Memory B cell (primary cell): ENCODE results near the gene AHRR.

ENCODE experiments used
- ATAC-seq: fragments of 150-1000 bp; cut with Tn5 transposase; 2 replicates; pipeline ENCODE4 v1.10.0; 2021; ENCODE audit warnings: low read depth, mild to moderate bottlenecking, moderate library complexity
- DNase-seq, 2 donors: peaks; one replicate each; pipeline ENCODE4 v3.0.0; 2022; ENCODE audit warnings: low spot score in 2 of 2
- H3K27ac Mint-ChIP-seq: one replicate; pipeline ENCODE4 v1.8.0; 2022; ENCODE audit warnings: mild to moderate bottlenecking, moderate library complexity, mixed read lengths
- H3K27me3 Mint-ChIP-seq: one replicate; pipeline ENCODE4 v1.8.0; 2022; ENCODE audit warnings: mixed read lengths
- H3K36me3 Mint-ChIP-seq: one replicate; pipeline ENCODE4 v1.8.0; 2022; ENCODE audit warnings: mild to moderate bottlenecking, mixed read lengths
- H3K4me1 Mint-ChIP-seq: one replicate; pipeline ENCODE4 v1.8.0; 2022; ENCODE audit warnings: mixed read lengths
- H3K4me3 Mint-ChIP-seq: one replicate; pipeline ENCODE4 v1.8.0; 2022; ENCODE audit warnings: mild to moderate bottlenecking, moderate library complexity, mixed read lengths
- H3K9me3 Mint-ChIP-seq: one replicate; pipeline ENCODE4 v1.8.0; 2022; ENCODE audit warnings: mixed read lengths

Gene AHRR

GRCh38 chr5:318931-319601, 2.4 kb upstream of the AHRR start:
- Mint-ChIP-seq H3K27ac (no peak overlapping the region), H3K27me3 (peaks cover 10% of the 10 kb centered on the region), H3K9me3 (no peaks in the 10 kb centered on the region), H3K4me3 (no peak overlapping the region), H3K36me3 (peaks cover 18% of the 10 kb centered on the region), H3K4me1 (peaks cover 8% of the 10 kb centered on the region)
- ATAC-seq (no peak), DNase-seq (no peak)

GRCh38 chr5:320524-321229, 837 bp upstream of the AHRR start:
- Mint-ChIP-seq H3K4me3 (peak overlapping the region; percentile 74), H3K27me3 (peaks cover 12% of the 10 kb centered on the region), H3K27ac (peak overlapping the region; percentile 35), H3K36me3 (peaks cover 8% of the 10 kb centered on the region), H3K9me3 (no peaks in the 10 kb centered on the region), H3K4me1 (peaks cover 5% of the 10 kb centered on the region)
- DNase-seq (no peak), ATAC-seq (no peak)

GRCh38 chr5:321726-322251, 275 bp downstream of the AHRR start:
- H3K9me3 Mint-ChIP-seq = no peaks in the 10 kb centered on the region
- H3K4me3 Mint-ChIP-seq = no peak overlapping the region
- H3K27ac Mint-ChIP-seq = no peak overlapping the region
- H3K36me3 Mint-ChIP-seq = no peaks in the 10 kb centered on the region
- peaks cover 16% of the 10 kb centered on the region for H3K27me3 Mint-ChIP-seq
- ATAC-seq = no peak
- no peak for DNase-seq
- H3K4me1 Mint-ChIP-seq = peaks cover 5% of the 10 kb centered on the region

- no peak overlapping the region for H3K27ac Mint-ChIP-seq
- no peak for DNase-seq
- peaks cover 17% of the 10 kb centered on the region for H3K27me3 Mint-ChIP-seq
- H3K36me3 Mint-ChIP-seq = peaks cover 2% of the 10 kb centered on the region
- peak overlapping the region; percentile 21 for H3K4me3 Mint-ChIP-seq
- peaks cover 5% of the 10 kb centered on the region for H3K4me1 Mint-ChIP-seq
- ATAC-seq = no peak
- H3K9me3 Mint-ChIP-seq = no peaks in the 10 kb centered on the region
Observed at GRCh38 chr5:322281-322941, 897 bp downstream of the AHRR start.

GRCh38 chr5:322942-323879, 1.7 kb downstream of the AHRR start:
- H3K4me1 Mint-ChIP-seq = peaks cover 5% of the 10 kb centered on the region
- H3K9me3 Mint-ChIP-seq = no peaks in the 10 kb centered on the region
- no peak overlapping the region for H3K4me3 Mint-ChIP-seq
- peaks cover 2% of the 10 kb centered on the region for H3K36me3 Mint-ChIP-seq
- peaks cover 17% of the 10 kb centered on the region for H3K27me3 Mint-ChIP-seq
- DNase-seq = no peak
- ATAC-seq = no peak
- H3K27ac Mint-ChIP-seq = peak overlapping the region; percentile 18

GRCh38 chr5:324736-325612, 3.5 kb downstream of the AHRR start:
- ATAC-seq = no peak
- no peak overlapping the region for H3K4me3 Mint-ChIP-seq
- H3K27me3 Mint-ChIP-seq = peaks cover 16% of the 10 kb centered on the region
- DNase-seq = no peak
- H3K9me3 Mint-ChIP-seq = no peaks in the 10 kb centered on the region
- peaks cover 5% of the 10 kb centered on the region for H3K4me1 Mint-ChIP-seq
- no peak overlapping the region for H3K27ac Mint-ChIP-seq
- H3K36me3 Mint-ChIP-seq = peaks cover 2% of the 10 kb centered on the region

- Mint-ChIP-seq H3K27ac (no peak overlapping the region), H3K27me3 (peaks cover 12% of the 10 kb centered on the region), H3K4me3 (no peak overlapping the region), H3K4me1 (no peaks in the 10 kb centered on the region), H3K36me3 (peaks cover 2% of the 10 kb centered on the region), H3K9me3 (no peaks in the 10 kb centered on the region)
- ATAC-seq (no peak), DNase-seq (no peak)
Observed at GRCh38 chr5:326109-326508, 4.6 kb downstream of the AHRR start.

GRCh38 chr5:329121-329735, 7.7 kb downstream of the AHRR start:
- Mint-ChIP-seq H3K27me3 (peaks cover 13% of the 10 kb centered on the region), H3K27ac (no peak overlapping the region), H3K4me1 (no peaks in the 10 kb centered on the region), H3K36me3 (peaks cover 2% of the 10 kb centered on the region), H3K9me3 (no peaks in the 10 kb centered on the region), H3K4me3 (no peak overlapping the region)
- DNase-seq = no peak
- no peak for ATAC-seq

- peaks cover 2% of the 10 kb centered on the region for H3K36me3 Mint-ChIP-seq
- H3K4me3 Mint-ChIP-seq = no peak overlapping the region
Observed at GRCh38 chr5:329768-330167, 8.3 kb downstream of the AHRR start.

GRCh38 chr5:332843-333242, 11.3 kb downstream of the AHRR start:
- Mint-ChIP-seq H3K9me3 (no peaks in the 10 kb centered on the region), H3K4me1 (no peaks in the 10 kb centered on the region), H3K4me3 (no peak overlapping the region), H3K36me3 (no peaks in the 10 kb centered on the region), H3K27me3 (peaks cover 9% of the 10 kb centered on the region), H3K27ac (no peak overlapping the region)
- ATAC-seq (no peak), DNase-seq (no peak)

More at GRCh38 chr5:329768-330167, 8.3 kb downstream of the AHRR start:
- H3K9me3 Mint-ChIP-seq = no peaks in the 10 kb centered on the region
- peaks cover 13% of the 10 kb centered on the region for H3K27me3 Mint-ChIP-seq
- no peaks in the 10 kb centered on the region for H3K4me1 Mint-ChIP-seq
- ATAC-seq (no peak), DNase-seq (no peak)
- no peak overlapping the region for H3K27ac Mint-ChIP-seq

- Mint-ChIP-seq H3K4me1 (no peaks in the 10 kb centered on the region), H3K27me3 (peaks cover 8% of the 10 kb centered on the region), H3K4me3 (no peak overlapping the region), H3K27ac (no peak overlapping the region), H3K9me3 (no peaks in the 10 kb centered on the region), H3K36me3 (no peaks in the 10 kb centered on the region)
- DNase-seq (no peak), ATAC-seq (no peak)
Observed at GRCh38 chr5:333945-334344, 12.4 kb downstream of the AHRR start.

GRCh38 chr5:334903-335739, 13.6 kb downstream of the AHRR start:
- no peaks in the 10 kb centered on the region for H3K9me3 Mint-ChIP-seq
- H3K36me3 Mint-ChIP-seq = no peaks in the 10 kb centered on the region
- no peak overlapping the region for H3K27ac Mint-ChIP-seq
- no peaks in the 10 kb centered on the region for H3K4me1 Mint-ChIP-seq
- H3K27me3 Mint-ChIP-seq = peaks cover 8% of the 10 kb centered on the region
- ATAC-seq (no peak), DNase-seq (no peak)
- no peak overlapping the region for H3K4me3 Mint-ChIP-seq
